OCI-LY7 (cell line): ENCODE results near the gene PRPF18. TPM values are rescaled to one million over a fixed set of nuclear protein-coding genes. Genes with fewer than 3 reads are reported as not detected.

Experiments
- BruUV-seq: library from RNA; stranded (reverse); fragments of 400-500 nt; replicated peaks from 2 replicates; lab custom pipeline; 2021; lab: Mats Ljungman, UMichigan
- CTCF ChIA-PET: fragments of 300-600 bp; sonication (Branson Sonifier 250); formaldehyde crosslinking; loops from one replicate; lab custom pipeline; 2022; ENCODE audit warnings: antibody characterized with exemption; ENCODE audit not compliant: unreplicated experiment; lab: Charles Lee
- POLR2A ChIA-PET: fragments of 300-600 bp; sonication (Branson Sonifier 250); formaldehyde crosslinking; loops from one replicate; lab custom pipeline; 2022; ENCODE audit warnings: antibody characterized with exemption; lab: Charles Lee
- DNase-seq: peaks from one replicate; pipeline ENCODE4 v3.0.0-alpha.2; 2015; ENCODE audit warnings: low spot score
- H2AFZ ChIP-seq: fragments of 200-600 bp; sonication (generic), shearing (Covaris generic); 2 replicates; pipeline ENCODE4 v1.6.1; 2014; ENCODE audit warnings: mild to moderate bottlenecking, antibody characterized with exemption, low read length, moderate library complexity
- H3K27ac ChIP-seq: fragments of 200-600 bp; sonication (generic); 2 replicates; pipeline ENCODE4 v1.5.1; 2014; ENCODE audit warnings: mixed run types, low read depth, mild to moderate bottlenecking, moderate library complexity, low read length, inconsistent platforms; ENCODE audit not compliant: poor library complexity, severe bottlenecking
- H3K36me3 ChIP-seq: fragments of 200-600 bp; sonication (generic); 2 replicates; pipeline ENCODE4 v1.6.1; 2014; ENCODE audit warnings: mild to moderate bottlenecking, antibody characterized with exemption, low read length, moderate library complexity, mixed read lengths; ENCODE audit not compliant: insufficient read depth
- H3K4me1 ChIP-seq: fragments of 200-600 bp; sonication (generic); 2 replicates; pipeline ENCODE4 v1.5.1; 2014; ENCODE audit warnings: mild to moderate bottlenecking, low read length; ENCODE audit not compliant: insufficient read depth, poor library complexity, severe bottlenecking
- H3K4me2 ChIP-seq: fragments of 200-600 bp; sonication (generic); 2 replicates; pipeline ENCODE4 v1.6.1; 2014; ENCODE audit warnings: mild to moderate bottlenecking, low read length
- H3K4me3 ChIP-seq: fragments of 200-600 bp; sonication (generic); 2 replicates; pipeline ENCODE4 v1.5.1; 2014; ENCODE audit warnings: mild to moderate bottlenecking, low read depth, low read length; ENCODE audit not compliant: poor library complexity, severe bottlenecking
- H3K79me2 ChIP-seq: fragments of 200-600 bp; sonication (generic); 2 replicates; pipeline ENCODE4 v1.6.1; 2016; ENCODE audit warnings: low read depth, mild to moderate bottlenecking, low read length, moderate library complexity, mixed read lengths; ENCODE audit not compliant: insufficient read depth
- H3K9me2 ChIP-seq: fragments of 200-600 bp; sonication (generic); 2 replicates; pipeline ENCODE4 v1.6.1; 2016; ENCODE audit warnings: mild to moderate bottlenecking, low read length, mixed read lengths; ENCODE audit not compliant: insufficient read depth
- H3K9me3 ChIP-seq: fragments of 200-600 bp; sonication (generic); 2 replicates; pipeline ENCODE4 v1.6.1; 2014; ENCODE audit warnings: mild to moderate bottlenecking, mixed run types, low read length, mixed read lengths
- H4K20me1 ChIP-seq: fragments of 200-600 bp; sonication (generic); 2 replicates; pipeline ENCODE4 v1.6.1; 2014; ENCODE audit warnings: mild to moderate bottlenecking, antibody characterized with exemption, low read length, moderate library complexity, mixed read lengths; ENCODE audit not compliant: insufficient read depth
- CTCF ChIP-seq: fragments of 200-600 bp; sonication (generic); conservative IDR thresholded peaks from 2 replicates; pipeline ENCODE4 v1.5.1; 2014; ENCODE audit warnings: mild to moderate bottlenecking, antibody characterized with exemption, low read length, moderate library complexity, mixed read lengths
- EZH2phosphoT487 ChIP-seq: fragments of 200-600 bp; sonication (generic); IDR thresholded peaks from 2 replicates; pipeline ENCODE4 v1.6.1; 2018; ENCODE audit warnings: low read depth, borderline replicate concordance, mild to moderate bottlenecking, mixed run types, antibody characterized with exemption, low read length, moderate library complexity, mixed read lengths
- intact Hi-C: fragments of 100-400 bp; cut with micrococcal nuclease; formaldehyde crosslinking; loops from one replicate; pipeline ENCODE4 v1.10.0; 2022; ENCODE audit not compliant: unreplicated experiment
- total RNA-seq, 2 experiments: library from RNA; depleted of rRNA in 1 of 2; stranded (reverse); fragments of >200 nt in 1 of 2; shearing (Covaris generic) in 1 of 2; gene quantifications; 2 replicates each; pipeline ENCODE4 v1.2.3, GENCODE V29; 2014 to 2022

PRPF18 gene
- total RNA-seq, 2 experiments from 2014 or later, result 21.1 to 23.3 TPM

- Histone ChIP-seq H3K4me2 (no peak overlapping the region), H3K9me2 (no peaks in the 10 kb centered on the region), H3K9me3 (no peaks in the 10 kb centered on the region), H4K20me1 (no peaks in the 10 kb centered on the region), H3K4me1 (no peaks in the 10 kb centered on the region), H3K36me3 (peaks cover 31% of the 10 kb centered on the region), H3K27ac (no peak overlapping the region), H2AFZ (no peak overlapping the region), H3K4me3 (no peak overlapping the region), H3K79me2 (no peaks in the 10 kb centered on the region)
- CTCF ChIA-PET, result interaction anchor here (0.6 kb wide), 1 partner anchor 10 kb away, joined by 4 read pairs; no protein-coding TSS in a partner anchor
- no TSS peak for BruUV-seq
- POLR2A ChIA-PET, result interaction anchor here (0.9 kb wide), 1 partner anchor 37 kb away, joined by 3 read pairs; no protein-coding TSS in a partner anchor
- DNase-seq, result no peak
- TF ChIP-seq EZH2phosphoT487 (no peak), CTCF (no peak)
- intact Hi-C loops, result no loop called here
Observed at GRCh38 chr10:13617116-13617515, 30.4 kb downstream of the PRPF18 start.

- Histone ChIP-seq H3K9me2 (no peaks in the 10 kb centered on the region), H3K4me2 (no peak overlapping the region), H3K4me3 (no peak overlapping the region), H4K20me1 (no peaks in the 10 kb centered on the region), H3K36me3 (peaks cover 20% of the 10 kb centered on the region; the same call in 1 of the 2 replicates), H3K79me2 (no peaks in the 10 kb centered on the region), H3K4me1 (no peaks in the 10 kb centered on the region), H3K9me3 (no peaks in the 10 kb centered on the region), H3K27ac (no peak overlapping the region), H2AFZ (no peak overlapping the region)
- ChIA-PET POLR2A (interaction anchor here (0.7 to 0.9 kb wide), 2 partner anchors 22 to 23 kb away, joined by 3 to 5 read pairs; no protein-coding TSS in a partner anchor), CTCF (no interaction called here)
- no TSS peak for BruUV-seq
- TF ChIP-seq EZH2phosphoT487 (no peak), CTCF (no peak)
- intact Hi-C loops, result no loop called here
- no peak for DNase-seq
Observed at GRCh38 chr10:13621931-13622330, 35.2 kb downstream of the PRPF18 start.

GRCh38 chr10:13624630-13625029, 37.9 kb downstream of the PRPF18 start:
- Histone ChIP-seq H3K4me3 (no peak overlapping the region), H3K79me2 (no peaks in the 10 kb centered on the region), H3K27ac (no peak overlapping the region), H3K4me2 (no peak overlapping the region), H4K20me1 (no peaks in the 10 kb centered on the region), H2AFZ (no peak overlapping the region), H3K4me1 (no peaks in the 10 kb centered on the region), H3K36me3 (peaks cover 3% of the 10 kb centered on the region; the same call in 1 of the 2 replicates), H3K9me2 (no peaks in the 10 kb centered on the region), H3K9me3 (no peaks in the 10 kb centered on the region)
- CTCF ChIA-PET, result no interaction called here
- TF ChIP-seq CTCF, result no peak
- no peak for TF ChIP-seq EZH2phosphoT487
- DNase-seq, result no peak
- no TSS peak for BruUV-seq
- POLR2A ChIA-PET, result no interaction called here
- intact Hi-C loops, result no loop called here
